ENCODE data around the gene SF1. TPM values are rescaled to one million over a fixed set of nuclear protein-coding genes. Genes with fewer than 3 reads are reported as not detected.

Gene SF1
- total and polyA plus RNA-seq, 9 of the 15 experiments (the other 6 are each of a cell fraction or from before 2014, with no cell fraction given) = 13.1 to 334 (median 111) TPM

DNA sequence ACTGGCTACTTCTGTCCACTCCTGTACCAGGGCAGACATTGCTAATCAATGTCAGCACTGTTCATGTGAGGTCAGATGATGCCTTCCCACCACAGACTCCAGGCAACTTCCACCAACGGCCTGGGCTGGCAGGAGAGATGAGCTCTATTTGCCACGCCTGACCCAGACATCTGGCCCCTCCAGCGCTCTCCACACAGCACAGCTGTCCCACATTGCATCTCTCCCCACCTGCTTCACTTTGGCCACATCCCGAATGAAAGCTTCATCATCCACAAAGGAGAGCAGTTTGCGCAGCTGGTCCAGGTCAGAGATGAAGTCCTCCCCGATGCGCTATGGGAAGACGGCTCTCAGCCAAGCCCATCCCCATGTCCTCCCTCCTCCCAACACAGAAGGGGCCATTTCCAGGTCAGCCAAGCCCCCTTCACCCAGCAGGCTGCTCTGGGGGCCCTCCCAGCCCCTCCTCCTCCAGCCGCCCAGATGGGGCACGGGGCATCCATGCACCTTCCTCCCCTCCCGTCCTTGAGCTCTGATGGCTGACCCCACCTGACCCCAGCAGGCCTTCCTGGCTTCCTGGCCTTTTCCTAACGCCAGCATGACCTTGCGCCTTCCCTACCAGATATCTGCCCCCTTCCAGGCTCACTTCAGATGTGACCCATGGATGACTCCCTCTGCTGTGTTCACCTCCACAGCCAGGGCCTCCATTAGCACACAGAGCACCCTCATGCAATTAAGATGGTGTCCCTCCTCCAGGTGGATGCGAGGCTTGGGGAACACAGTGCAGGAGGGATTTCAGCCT is 26.0 kb downstream of the SF1 start (continued):
- TF ChIP-seq, protein P1, sequence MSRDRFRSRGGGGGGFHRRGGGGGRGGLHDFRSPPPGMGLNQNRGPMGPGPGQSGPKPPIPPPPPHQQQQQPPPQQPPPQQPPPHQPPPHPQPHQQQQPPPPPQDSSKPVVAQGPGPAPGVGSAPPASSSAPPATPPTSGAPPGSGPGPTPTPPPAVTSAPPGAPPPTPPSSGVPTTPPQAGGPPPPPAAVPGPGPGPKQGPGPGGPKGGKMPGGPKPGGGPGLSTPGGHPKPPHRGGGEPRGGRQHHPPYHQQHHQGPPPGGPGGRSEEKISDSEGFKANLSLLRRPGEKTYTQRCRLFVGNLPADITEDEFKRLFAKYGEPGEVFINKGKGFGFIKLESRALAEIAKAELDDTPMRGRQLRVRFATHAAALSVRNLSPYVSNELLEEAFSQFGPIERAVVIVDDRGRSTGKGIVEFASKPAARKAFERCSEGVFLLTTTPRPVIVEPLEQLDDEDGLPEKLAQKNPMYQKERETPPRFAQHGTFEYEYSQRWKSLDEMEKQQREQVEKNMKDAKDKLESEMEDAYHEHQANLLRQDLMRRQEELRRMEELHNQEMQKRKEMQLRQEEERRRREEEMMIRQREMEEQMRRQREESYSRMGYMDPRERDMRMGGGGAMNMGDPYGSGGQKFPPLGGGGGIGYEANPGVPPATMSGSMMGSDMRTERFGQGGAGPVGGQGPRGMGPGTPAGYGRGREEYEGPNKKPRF (IDR thresholded peaks at IDR 0.05; ENCODE audit: low read depth, low read length) = no peak
- TF ChIP-seq, protein P2, sequence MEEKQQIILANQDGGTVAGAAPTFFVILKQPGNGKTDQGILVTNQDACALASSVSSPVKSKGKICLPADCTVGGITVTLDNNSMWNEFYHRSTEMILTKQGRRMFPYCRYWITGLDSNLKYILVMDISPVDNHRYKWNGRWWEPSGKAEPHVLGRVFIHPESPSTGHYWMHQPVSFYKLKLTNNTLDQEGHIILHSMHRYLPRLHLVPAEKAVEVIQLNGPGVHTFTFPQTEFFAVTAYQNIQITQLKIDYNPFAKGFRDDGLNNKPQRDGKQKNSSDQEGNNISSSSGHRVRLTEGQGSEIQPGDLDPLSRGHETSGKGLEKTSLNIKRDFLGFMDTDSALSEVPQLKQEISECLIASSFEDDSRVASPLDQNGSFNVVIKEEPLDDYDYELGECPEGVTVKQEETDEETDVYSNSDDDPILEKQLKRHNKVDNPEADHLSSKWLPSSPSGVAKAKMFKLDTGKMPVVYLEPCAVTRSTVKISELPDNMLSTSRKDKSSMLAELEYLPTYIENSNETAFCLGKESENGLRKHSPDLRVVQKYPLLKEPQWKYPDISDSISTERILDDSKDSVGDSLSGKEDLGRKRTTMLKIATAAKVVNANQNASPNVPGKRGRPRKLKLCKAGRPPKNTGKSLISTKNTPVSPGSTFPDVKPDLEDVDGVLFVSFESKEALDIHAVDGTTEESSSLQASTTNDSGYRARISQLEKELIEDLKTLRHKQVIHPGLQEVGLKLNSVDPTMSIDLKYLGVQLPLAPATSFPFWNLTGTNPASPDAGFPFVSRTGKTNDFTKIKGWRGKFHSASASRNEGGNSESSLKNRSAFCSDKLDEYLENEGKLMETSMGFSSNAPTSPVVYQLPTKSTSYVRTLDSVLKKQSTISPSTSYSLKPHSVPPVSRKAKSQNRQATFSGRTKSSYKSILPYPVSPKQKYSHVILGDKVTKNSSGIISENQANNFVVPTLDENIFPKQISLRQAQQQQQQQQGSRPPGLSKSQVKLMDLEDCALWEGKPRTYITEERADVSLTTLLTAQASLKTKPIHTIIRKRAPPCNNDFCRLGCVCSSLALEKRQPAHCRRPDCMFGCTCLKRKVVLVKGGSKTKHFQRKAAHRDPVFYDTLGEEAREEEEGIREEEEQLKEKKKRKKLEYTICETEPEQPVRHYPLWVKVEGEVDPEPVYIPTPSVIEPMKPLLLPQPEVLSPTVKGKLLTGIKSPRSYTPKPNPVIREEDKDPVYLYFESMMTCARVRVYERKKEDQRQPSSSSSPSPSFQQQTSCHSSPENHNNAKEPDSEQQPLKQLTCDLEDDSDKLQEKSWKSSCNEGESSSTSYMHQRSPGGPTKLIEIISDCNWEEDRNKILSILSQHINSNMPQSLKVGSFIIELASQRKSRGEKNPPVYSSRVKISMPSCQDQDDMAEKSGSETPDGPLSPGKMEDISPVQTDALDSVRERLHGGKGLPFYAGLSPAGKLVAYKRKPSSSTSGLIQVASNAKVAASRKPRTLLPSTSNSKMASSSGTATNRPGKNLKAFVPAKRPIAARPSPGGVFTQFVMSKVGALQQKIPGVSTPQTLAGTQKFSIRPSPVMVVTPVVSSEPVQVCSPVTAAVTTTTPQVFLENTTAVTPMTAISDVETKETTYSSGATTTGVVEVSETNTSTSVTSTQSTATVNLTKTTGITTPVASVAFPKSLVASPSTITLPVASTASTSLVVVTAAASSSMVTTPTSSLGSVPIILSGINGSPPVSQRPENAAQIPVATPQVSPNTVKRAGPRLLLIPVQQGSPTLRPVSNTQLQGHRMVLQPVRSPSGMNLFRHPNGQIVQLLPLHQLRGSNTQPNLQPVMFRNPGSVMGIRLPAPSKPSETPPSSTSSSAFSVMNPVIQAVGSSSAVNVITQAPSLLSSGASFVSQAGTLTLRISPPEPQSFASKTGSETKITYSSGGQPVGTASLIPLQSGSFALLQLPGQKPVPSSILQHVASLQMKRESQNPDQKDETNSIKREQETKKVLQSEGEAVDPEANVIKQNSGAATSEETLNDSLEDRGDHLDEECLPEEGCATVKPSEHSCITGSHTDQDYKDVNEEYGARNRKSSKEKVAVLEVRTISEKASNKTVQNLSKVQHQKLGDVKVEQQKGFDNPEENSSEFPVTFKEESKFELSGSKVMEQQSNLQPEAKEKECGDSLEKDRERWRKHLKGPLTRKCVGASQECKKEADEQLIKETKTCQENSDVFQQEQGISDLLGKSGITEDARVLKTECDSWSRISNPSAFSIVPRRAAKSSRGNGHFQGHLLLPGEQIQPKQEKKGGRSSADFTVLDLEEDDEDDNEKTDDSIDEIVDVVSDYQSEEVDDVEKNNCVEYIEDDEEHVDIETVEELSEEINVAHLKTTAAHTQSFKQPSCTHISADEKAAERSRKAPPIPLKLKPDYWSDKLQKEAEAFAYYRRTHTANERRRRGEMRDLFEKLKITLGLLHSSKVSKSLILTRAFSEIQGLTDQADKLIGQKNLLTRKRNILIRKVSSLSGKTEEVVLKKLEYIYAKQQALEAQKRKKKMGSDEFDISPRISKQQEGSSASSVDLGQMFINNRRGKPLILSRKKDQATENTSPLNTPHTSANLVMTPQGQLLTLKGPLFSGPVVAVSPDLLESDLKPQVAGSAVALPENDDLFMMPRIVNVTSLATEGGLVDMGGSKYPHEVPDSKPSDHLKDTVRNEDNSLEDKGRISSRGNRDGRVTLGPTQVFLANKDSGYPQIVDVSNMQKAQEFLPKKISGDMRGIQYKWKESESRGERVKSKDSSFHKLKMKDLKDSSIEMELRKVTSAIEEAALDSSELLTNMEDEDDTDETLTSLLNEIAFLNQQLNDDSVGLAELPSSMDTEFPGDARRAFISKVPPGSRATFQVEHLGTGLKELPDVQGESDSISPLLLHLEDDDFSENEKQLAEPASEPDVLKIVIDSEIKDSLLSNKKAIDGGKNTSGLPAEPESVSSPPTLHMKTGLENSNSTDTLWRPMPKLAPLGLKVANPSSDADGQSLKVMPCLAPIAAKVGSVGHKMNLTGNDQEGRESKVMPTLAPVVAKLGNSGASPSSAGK (IDR thresholded peaks at IDR 0.05) = no peak
- TF ChIP-seq MIER1 (IDR thresholded peaks at IDR 0.05; ENCODE audit: low read depth) = no peak

All from K562 (cell line).